Mucosa of rectum (tissue), 2 donors: ENCODE measurements around the gene RAB11FIP3.

Source experiments
- H3K27ac ChIP-seq, 2 donors: one replicate each; pipeline ENCODE4 v1.7.0; 2013; ENCODE audit warnings: inconsistent platforms in 2 of 2, low read depth in 2 of 2, low read length in 2 of 2
- H3K27me3 ChIP-seq, 2 donors: one replicate each; pipeline ENCODE4 v1.7.0; 2013; ENCODE audit warnings: low read length in 2 of 2; ENCODE audit not compliant: control insufficient read depth in 2 of 2, insufficient read depth in 2 of 2
- H3K36me3 ChIP-seq, 2 donors: one replicate each; pipeline ENCODE4 v1.7.0; 2013; ENCODE audit warnings: low read length in 2 of 2; ENCODE audit not compliant: control insufficient read depth in 2 of 2, insufficient read depth in 2 of 2
- H3K4me1 ChIP-seq, 2 donors: one replicate each; pipeline ENCODE4 v1.7.0; 2013; ENCODE audit warnings: low read length in 2 of 2, mild to moderate bottlenecking in 1 of 2; ENCODE audit not compliant: control insufficient read depth in 2 of 2, insufficient read depth in 2 of 2
- H3K4me3 ChIP-seq, 2 donors: one replicate each; pipeline ENCODE4 v1.7.0; 2013; ENCODE audit warnings: low read length in 2 of 2
- H3K9ac ChIP-seq, 2 donors: one replicate each; pipeline ENCODE4 v1.7.0; 2013; ENCODE audit warnings: low read length in 2 of 2, low read depth in 1 of 2, mild to moderate bottlenecking in 1 of 2
- H3K9me3 ChIP-seq, 2 donors: one replicate each; pipeline ENCODE4 v1.7.0; 2013; ENCODE audit warnings: low read length in 2 of 2; ENCODE audit not compliant: control insufficient read depth in 2 of 2
- donor health status: healthy.
- donor health status: Normal muscosa, but diverticular disease.

The RAB11FIP3 gene

GRCh38 chr16:519425-519824, 94.0 kb downstream of the RAB11FIP3 start:
- H3K4me1 ChIP-seq = peaks cover 10 to 11% of the 10 kb centered on the region in 2 donors
- H3K4me3 ChIP-seq = no peak overlapping the region
- H3K36me3 ChIP-seq = peaks cover 14 to 20% of the 10 kb centered on the region in 2 donors
- H3K27ac ChIP-seq = no peak overlapping the region
- no peaks in the 10 kb centered on the region for H3K9me3 ChIP-seq
- no peaks in the 10 kb centered on the region for H3K27me3 ChIP-seq
- H3K9ac ChIP-seq = no peak overlapping the region

GRCh38 chr16:519841-520687, 94.6 kb downstream of the RAB11FIP3 start:
- H3K36me3 ChIP-seq = peaks cover 9 to 18% of the 10 kb centered on the region in 2 donors

GRCh38 chr16:520847-521246, 95.4 kb downstream of the RAB11FIP3 start:
- no peaks in the 10 kb centered on the region for H3K9me3 ChIP-seq
- peaks cover 7 to 17% of the 10 kb centered on the region in 2 donors for H3K36me3 ChIP-seq
- no peak overlapping the region for H3K4me3 ChIP-seq
- H3K4me1 ChIP-seq = peaks cover 13 to 20% of the 10 kb centered on the region in 2 donors
- H3K9ac ChIP-seq = no peak overlapping the region
- no peak overlapping the region for H3K27ac ChIP-seq
- H3K27me3 ChIP-seq = no peaks in the 10 kb centered on the region

More at GRCh38 chr16:519841-520687, 94.6 kb downstream of the RAB11FIP3 start:
- no peaks in the 10 kb centered on the region for H3K27me3 ChIP-seq
- no peak overlapping the region for H3K27ac ChIP-seq
- no peak overlapping the region for H3K9ac ChIP-seq
- peaks cover 10 to 13% of the 10 kb centered on the region in 2 donors for H3K4me1 ChIP-seq
- no peak overlapping the region for H3K4me3 ChIP-seq
- no peaks in the 10 kb centered on the region for H3K9me3 ChIP-seq

- Histone ChIP-seq H3K9me3 (no peaks in the 10 kb centered on the region), H3K27ac (no peak overlapping the region), H3K4me1 (peaks cover 20 to 28% of the 10 kb centered on the region in 2 donors), H3K36me3 (peaks cover 7 to 17% of the 10 kb centered on the region in 2 donors), H3K27me3 (no peaks in the 10 kb centered on the region), H3K4me3 (no peak overlapping the region), H3K9ac (peak overlapping the region in 1 of 2 donors; percentile 19)
Measured at GRCh38 chr16:521381-522210, 96.1 kb downstream of the RAB11FIP3 start.

GRCh38 chr16:522320-523096, 97.1 kb downstream of the RAB11FIP3 start:
- no peaks in the 10 kb centered on the region for H3K27me3 ChIP-seq
- H3K4me3 ChIP-seq = no peak overlapping the region
- H3K4me1 ChIP-seq = peaks cover 23 to 31% of the 10 kb centered on the region in 2 donors
- H3K9me3 ChIP-seq = no peaks in the 10 kb centered on the region
- H3K27ac ChIP-seq = no peak overlapping the region
- peaks cover 7 to 15% of the 10 kb centered on the region in 2 donors for H3K36me3 ChIP-seq
- no peak overlapping the region for H3K9ac ChIP-seq

- H3K27ac ChIP-seq = no peak overlapping the region
- peaks cover 7 to 15% of the 10 kb centered on the region in 2 donors for H3K36me3 ChIP-seq
- H3K9me3 ChIP-seq = no peaks in the 10 kb centered on the region
- H3K9ac ChIP-seq = no peak overlapping the region
- no peak overlapping the region for H3K4me3 ChIP-seq
- H3K4me1 ChIP-seq = peaks cover 23 to 31% of the 10 kb centered on the region in 2 donors
- no peaks in the 10 kb centered on the region for H3K27me3 ChIP-seq
Measured at GRCh38 chr16:523097-523741, 97.8 kb downstream of the RAB11FIP3 start.

- Histone ChIP-seq H3K27me3 (no peaks in the 10 kb centered on the region), H3K36me3 (peaks cover 5 to 15% of the 10 kb centered on the region in 2 donors), H3K4me3 (no peak overlapping the region), H3K4me1 (peaks cover 31 to 39% of the 10 kb centered on the region in 2 donors), H3K9ac (no peak overlapping the region), H3K27ac (no peak overlapping the region), H3K9me3 (no peaks in the 10 kb centered on the region)
Measured at GRCh38 chr16:524274-525040, 99.0 kb downstream of the RAB11FIP3 start.

- Histone ChIP-seq H3K9me3 (no peaks in the 10 kb centered on the region), H3K9ac (no peak overlapping the region), H3K27me3 (no peaks in the 10 kb centered on the region), H3K4me3 (no peak overlapping the region), H3K4me1 (peaks cover 37 to 45% of the 10 kb centered on the region in 2 donors), H3K27ac (peak overlapping the region in 1 of 2 donors; percentile 48), H3K36me3 (peaks cover 3 to 14% of the 10 kb centered on the region in 2 donors)
Measured at GRCh38 chr16:525123-525519, 99.7 kb downstream of the RAB11FIP3 start.
